Progenitor cell of endocrine pancreas (in vitro differentiated cells): ENCODE measurements around the gene NTN1. TPM values are rescaled to one million over a fixed set of nuclear protein-coding genes. Genes with fewer than 3 reads are reported as not detected.

Experiments used
- DNase-seq: peaks from one replicate; pipeline ENCODE4 v3.0.0; 2021; ENCODE audit warnings: low spot score; ENCODE audit not compliant: unreplicated experiment
- H3K27ac Mint-ChIP-seq: 2 replicates; pipeline ENCODE4 v1.8.0; 2021; ENCODE audit warnings: mild to moderate bottlenecking, moderate library complexity, mixed read lengths
- H3K27me3 Mint-ChIP-seq: 2 replicates; pipeline ENCODE4 v1.8.0; 2021; ENCODE audit warnings: mixed read lengths
- H3K36me3 Mint-ChIP-seq: 2 replicates; pipeline ENCODE4 v1.8.0; 2022; ENCODE audit warnings: mixed read lengths; ENCODE audit not compliant: insufficient read depth
- H3K4me1 Mint-ChIP-seq: 2 replicates; pipeline ENCODE4 v1.8.0; 2021; ENCODE audit warnings: low read depth, mixed read lengths
- H3K4me3 Mint-ChIP-seq: 2 replicates; pipeline ENCODE4 v1.8.0; 2021; ENCODE audit warnings: low read depth, mild to moderate bottlenecking, moderate library complexity, mixed read lengths
- H3K9me3 Mint-ChIP-seq: 2 replicates; pipeline ENCODE4 v1.8.0; 2021; ENCODE audit warnings: low read depth, mixed read lengths
- total RNA-seq: library from RNA; stranded (reverse); gene quantifications from 2 replicates; pipeline ENCODE4 v1.2.1, GENCODE V29; 2021
- TF ChIP-seq, protein P1 (sequence below): fragments of 200-600 bp; sonication (generic); IDR thresholded peaks from one replicate; pipeline ENCODE4 v1.5.0; 2021; ENCODE audit warnings: antibody characterized with exemption, mild to moderate bottlenecking; ENCODE audit not compliant: unreplicated experiment

NTN1 gene
- total RNA-seq, 1 donor from 2014 or later = 4.4 TPM

DNA sequence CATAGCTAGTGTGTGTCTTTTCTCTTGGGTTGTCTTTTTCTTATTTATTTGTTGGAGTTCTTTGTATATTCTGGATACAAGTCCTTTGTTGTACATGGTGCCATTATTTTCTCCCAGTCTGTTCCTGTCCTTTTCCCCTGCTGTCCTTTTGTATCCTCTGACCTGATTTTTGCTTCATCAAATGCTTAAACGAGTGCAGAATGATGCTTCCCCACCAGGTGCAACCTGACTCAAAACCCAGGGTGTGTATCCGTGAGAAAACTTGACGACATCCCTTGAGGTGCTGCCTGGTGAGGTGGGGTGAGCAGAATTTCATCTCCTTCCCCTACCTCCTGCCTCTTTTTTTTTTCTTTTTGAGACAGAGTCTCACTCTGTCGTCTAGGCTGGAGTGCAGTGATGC is 88.6 kb downstream of the NTN1 start:
- Mint-ChIP-seq H3K4me1 (peaks cover 2% of the 10 kb centered on the region), H3K27ac (no peak overlapping the region), H3K36me3 (no peaks in the 10 kb centered on the region), H3K27me3 (peaks cover 61% of the 10 kb centered on the region), H3K4me3 (no peak overlapping the region), H3K9me3 (no peaks in the 10 kb centered on the region)
- TF ChIP-seq, protein P1, sequence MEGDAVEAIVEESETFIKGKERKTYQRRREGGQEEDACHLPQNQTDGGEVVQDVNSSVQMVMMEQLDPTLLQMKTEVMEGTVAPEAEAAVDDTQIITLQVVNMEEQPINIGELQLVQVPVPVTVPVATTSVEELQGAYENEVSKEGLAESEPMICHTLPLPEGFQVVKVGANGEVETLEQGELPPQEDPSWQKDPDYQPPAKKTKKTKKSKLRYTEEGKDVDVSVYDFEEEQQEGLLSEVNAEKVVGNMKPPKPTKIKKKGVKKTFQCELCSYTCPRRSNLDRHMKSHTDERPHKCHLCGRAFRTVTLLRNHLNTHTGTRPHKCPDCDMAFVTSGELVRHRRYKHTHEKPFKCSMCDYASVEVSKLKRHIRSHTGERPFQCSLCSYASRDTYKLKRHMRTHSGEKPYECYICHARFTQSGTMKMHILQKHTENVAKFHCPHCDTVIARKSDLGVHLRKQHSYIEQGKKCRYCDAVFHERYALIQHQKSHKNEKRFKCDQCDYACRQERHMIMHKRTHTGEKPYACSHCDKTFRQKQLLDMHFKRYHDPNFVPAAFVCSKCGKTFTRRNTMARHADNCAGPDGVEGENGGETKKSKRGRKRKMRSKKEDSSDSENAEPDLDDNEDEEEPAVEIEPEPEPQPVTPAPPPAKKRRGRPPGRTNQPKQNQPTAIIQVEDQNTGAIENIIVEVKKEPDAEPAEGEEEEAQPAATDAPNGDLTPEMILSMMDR = no peak
- no peak for DNase-seq

DNA sequence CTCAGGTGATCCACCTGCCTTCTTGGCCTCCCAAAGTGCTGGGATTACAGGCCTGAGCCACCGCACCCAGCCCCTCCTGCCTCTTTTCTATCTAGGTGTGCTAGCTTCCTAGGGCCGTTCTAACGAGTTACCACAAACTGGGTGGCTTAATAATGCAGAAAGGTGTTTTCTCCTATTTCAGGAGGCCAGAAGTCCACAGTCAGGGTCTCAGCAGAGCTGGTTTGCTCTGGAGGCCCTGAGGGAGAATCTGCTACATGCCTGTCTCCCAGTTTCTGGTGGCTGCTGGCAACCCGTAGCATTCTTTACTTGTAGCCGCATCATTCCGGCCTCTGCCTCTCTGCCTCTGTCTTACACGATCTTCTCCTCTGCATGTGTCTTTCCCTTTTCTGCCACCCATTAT is 89.2 kb downstream of the NTN1 start:
- no peak for DNase-seq
- no peaks in the 10 kb centered on the region for H3K36me3 Mint-ChIP-seq
- peaks cover 2% of the 10 kb centered on the region for H3K4me1 Mint-ChIP-seq

DNA sequence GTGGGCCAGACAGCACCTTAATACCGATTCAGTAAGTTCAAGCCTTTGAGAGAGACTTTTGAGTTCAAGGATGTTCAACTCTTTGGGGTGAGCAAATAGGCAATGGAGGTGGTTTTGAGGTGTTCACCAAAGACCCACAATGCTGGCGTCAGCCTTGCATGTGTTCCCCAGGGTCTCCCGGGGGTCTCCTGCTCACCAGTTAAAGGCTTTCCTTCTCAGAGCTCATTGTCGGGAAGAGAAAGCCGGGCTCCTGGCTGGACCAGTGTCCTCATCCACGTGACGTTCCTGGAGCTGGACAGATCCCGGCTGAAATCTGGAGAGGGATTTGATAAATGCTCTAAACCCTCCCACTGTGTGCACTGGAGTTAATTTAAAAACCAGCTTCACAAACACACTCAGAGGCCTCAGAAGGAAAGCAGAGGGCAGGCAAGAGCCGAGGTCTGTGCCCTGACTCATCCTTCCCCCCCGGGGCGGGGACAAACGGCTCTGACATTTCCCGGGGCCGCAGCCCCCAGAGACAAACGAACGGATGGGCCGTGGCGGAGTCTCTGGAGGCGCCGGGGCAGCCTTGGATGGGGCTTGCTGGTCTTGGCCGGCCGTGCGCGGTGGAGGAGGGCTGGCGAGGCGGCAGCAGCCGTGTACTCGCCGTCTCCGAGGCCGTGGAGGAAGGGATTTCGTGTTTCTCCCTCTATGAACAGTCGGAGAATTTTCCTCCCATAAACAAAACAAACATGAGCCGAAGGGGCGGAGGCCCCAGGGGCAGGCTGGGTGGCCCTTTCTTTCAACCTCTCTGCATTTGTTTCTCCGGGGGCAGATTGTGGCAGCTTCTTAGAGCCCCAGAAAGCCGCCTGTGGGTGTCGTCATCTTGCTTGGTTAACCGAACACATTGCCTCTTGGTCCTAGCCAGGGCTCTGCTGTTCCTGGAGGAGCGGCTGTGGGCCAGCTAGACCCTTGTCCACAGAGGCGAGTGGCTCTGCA is 94.2 kb downstream of the NTN1 start:
- DNase-seq = no peak
- Mint-ChIP-seq H3K36me3 (no peaks in the 10 kb centered on the region), H3K4me3 (peak overlapping the region; percentile 40), H3K9me3 (no peaks in the 10 kb centered on the region), H3K27me3 (peaks cover 43% of the 10 kb centered on the region), H3K27ac (peak overlapping the region; percentile 49), H3K4me1 (peaks cover 12% of the 10 kb centered on the region)
- TF ChIP-seq, protein P1 = no peak

More for the DNA sequence above, 89.2 kb downstream of the NTN1 start:
- Mint-ChIP-seq H3K4me3 (no peak overlapping the region), H3K27ac (no peak overlapping the region), H3K27me3 (peaks cover 61% of the 10 kb centered on the region), H3K9me3 (no peaks in the 10 kb centered on the region)
- TF ChIP-seq, protein P1 = no peak

DNA sequence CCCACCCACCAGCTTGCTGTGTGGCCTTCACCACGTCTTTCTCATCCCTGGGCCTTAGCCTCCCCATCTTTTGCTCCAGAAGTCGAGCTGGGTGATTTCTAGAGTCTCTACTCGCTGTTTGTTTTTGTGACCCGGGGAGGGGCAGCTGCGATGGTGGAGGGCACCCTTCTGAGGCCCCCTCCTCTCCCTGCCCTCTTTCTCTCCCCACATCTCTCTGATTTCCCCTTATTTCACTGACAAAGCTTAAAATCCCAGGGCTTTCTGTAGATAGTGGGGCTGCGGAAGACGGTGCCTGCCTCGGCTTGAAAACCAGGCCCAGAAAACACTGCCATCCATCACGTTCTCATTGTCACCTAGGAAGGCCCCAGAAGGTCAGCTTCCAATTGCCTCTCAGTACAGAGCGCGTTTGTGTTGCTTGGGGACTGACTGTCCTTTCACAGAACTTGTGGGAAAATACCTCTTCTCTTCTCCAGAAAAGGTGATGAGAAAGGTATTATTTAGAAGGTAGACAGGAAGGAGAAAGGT is 95.1 kb downstream of the NTN1 start:
- H3K9me3 Mint-ChIP-seq = no peaks in the 10 kb centered on the region
- TF ChIP-seq, protein P1 = no peak

DNA sequence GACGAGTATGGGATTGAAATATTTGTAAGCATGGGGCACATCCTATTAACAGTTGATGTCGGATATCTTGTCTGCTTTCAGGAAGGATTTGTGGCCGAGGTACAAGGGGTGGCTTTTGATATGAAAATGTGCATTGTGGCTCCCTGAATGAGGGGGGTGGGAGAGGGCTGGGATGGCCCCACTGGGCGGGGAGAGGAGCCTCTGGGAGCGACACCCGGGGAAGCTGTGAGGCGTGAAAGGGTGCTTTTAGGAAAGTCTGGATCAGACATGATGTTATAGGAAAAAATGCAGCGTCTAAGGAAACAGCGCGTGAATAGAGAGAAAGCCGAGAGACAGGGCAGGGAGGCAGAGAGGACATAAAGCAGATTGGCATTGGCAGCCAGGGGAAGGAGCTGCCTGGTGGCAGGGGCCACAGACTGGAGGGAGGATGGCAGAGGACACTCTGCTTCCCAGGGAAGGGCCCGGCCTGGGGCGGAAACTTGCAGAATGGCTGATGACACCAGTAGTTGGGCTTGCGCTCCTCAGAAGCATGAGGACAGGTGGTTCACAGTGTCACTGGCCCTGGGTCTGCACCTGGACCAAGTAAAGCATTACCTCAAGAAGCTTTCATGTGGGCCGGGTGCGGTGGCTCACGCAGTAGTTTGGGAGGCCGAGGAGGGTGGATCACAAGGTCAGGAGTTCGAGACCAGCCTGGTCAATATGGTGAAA is 95.7 kb downstream of the NTN1 start:
- TF ChIP-seq, protein P1 = no peak
- H3K27ac Mint-ChIP-seq = no peak overlapping the region
- no peak overlapping the region for H3K4me3 Mint-ChIP-seq
- H3K36me3 Mint-ChIP-seq = no peaks in the 10 kb centered on the region
- no peaks in the 10 kb centered on the region for H3K9me3 Mint-ChIP-seq
- no peak for DNase-seq
- peaks cover 14% of the 10 kb centered on the region for H3K4me1 Mint-ChIP-seq
- H3K27me3 Mint-ChIP-seq = peaks cover 45% of the 10 kb centered on the region

More for the DNA sequence above, 95.1 kb downstream of the NTN1 start:
- Mint-ChIP-seq H3K27ac (peak overlapping the region; percentile 76), H3K27me3 (peaks cover 44% of the 10 kb centered on the region), H3K4me3 (no peak overlapping the region), H3K36me3 (no peaks in the 10 kb centered on the region), H3K4me1 (peaks cover 12% of the 10 kb centered on the region)
- DNase-seq = no peak
